HG03175 (cell line): Measurements from ENCODE around the gene SP1.
"Not testable (repeated sequence)": the region's sequence is repeated elsewhere in the genome, so short reads cannot be mapped to it uniquely, and the experiment has no call there.

Source experiments
- ATAC-seq: cut with Tn5 transposase; IDR thresholded peaks from one replicate; pipeline ENCODE4 v1.9.1; 2021; ENCODE audit warnings: mild to moderate bottlenecking, moderate library complexity; ENCODE audit not compliant: unreplicated experiment

The SP1 gene

GRCh38 chr12:53358836-53359419 lies 21.0 kb upstream of the SP1 start:
- ATAC-seq: no peak

GRCh38 chr12:53361638-53362037 lies 18.3 kb upstream of the SP1 start:
- not testable (repeated sequence) for ATAC-seq

GRCh38 chr12:53365245-53365904 lies 14.6 kb upstream of the SP1 start:
- no peak for ATAC-seq

GRCh38 chr12:53373554-53374133 lies 6.3 kb upstream of the SP1 start:
- not testable (repeated sequence) for ATAC-seq

- ATAC-seq: not testable (repeated sequence)
Measured at GRCh38 chr12:53374277-53374676, 5.7 kb upstream of the SP1 start.

GRCh38 chr12:53376747-53377146 lies 3.2 kb upstream of the SP1 start:
- no peak for ATAC-seq

GRCh38 chr12:53378222-53378621 lies 1.8 kb upstream of the SP1 start:
- no peak for ATAC-seq

GRCh38 chr12:53378724-53379388 lies 1.1 kb upstream of the SP1 start:
- no peak for ATAC-seq

- peak; percentile 75 for ATAC-seq
Measured at GRCh38 chr12:53379389-53380103, 430 bp upstream of the SP1 start.

- ATAC-seq: no peak
Measured at GRCh38 chr12:53380794-53381730, 1.1 kb downstream of the SP1 start.

GRCh38 chr12:53381731-53382630 lies 2.0 kb downstream of the SP1 start:
- no peak for ATAC-seq

GRCh38 chr12:53383258-53383657 lies 3.3 kb downstream of the SP1 start:
- ATAC-seq: no peak

GRCh38 chr12:53386381-53386780 lies 6.4 kb downstream of the SP1 start:
- not testable (repeated sequence) for ATAC-seq

- no peak for ATAC-seq
Measured at GRCh38 chr12:53388932-53389331, 9.0 kb downstream of the SP1 start.

- ATAC-seq: no peak
Measured at GRCh38 chr12:53389702-53390101, 9.7 kb downstream of the SP1 start.

- ATAC-seq: no peak
Measured at GRCh38 chr12:53391724-53392123, 11.7 kb downstream of the SP1 start.

- no peak for ATAC-seq
Measured at GRCh38 chr12:53399896-53400295, 19.9 kb downstream of the SP1 start.

- not testable (repeated sequence) for ATAC-seq
Measured at GRCh38 chr12:53402351-53402750, 22.4 kb downstream of the SP1 start.

- no peak for ATAC-seq
Measured at GRCh38 chr12:53402871-53403270, 22.9 kb downstream of the SP1 start.
